Loucy (cell line): ENCODE data around the gene TMEM164.

Experiments used
- H2AFZ ChIP-seq: fragments of 200-600 bp; sonication (generic); 2 replicates; pipeline ENCODE4 v1.6.0; 2016; ENCODE audit warnings: antibody characterized with exemption, mild to moderate bottlenecking, low read length, moderate library complexity
- H3F3A ChIP-seq: fragments of 200-600 bp; 2 replicates; pipeline ENCODE4 v1.6.0; 2016; ENCODE audit warnings: antibody characterized with exemption, low read depth, mild to moderate bottlenecking
- H3K27me3 ChIP-seq: fragments of 200-600 bp; sonication (generic); 2 replicates; pipeline ENCODE4 v1.6.1; 2014; ENCODE audit warnings: low read length, mild to moderate bottlenecking; ENCODE audit not compliant: insufficient read depth, poor library complexity, severe bottlenecking
- H3K36me3 ChIP-seq: fragments of 200-600 bp; sonication (generic); 2 replicates; pipeline ENCODE4 v1.6.1; 2016; ENCODE audit warnings: low read length; ENCODE audit not compliant: insufficient read depth
- H3K4me1 ChIP-seq: fragments of 200-600 bp; sonication (generic); 2 replicates; pipeline ENCODE4 v1.5.1; 2014; ENCODE audit warnings: low read length, mild to moderate bottlenecking; ENCODE audit not compliant: insufficient read depth, poor library complexity, severe bottlenecking
- H3K4me2 ChIP-seq: fragments of 200-600 bp; sonication (generic); 2 replicates; pipeline ENCODE4 v1.6.0; 2014; ENCODE audit warnings: antibody characterized with exemption, low read length, low read depth, mild to moderate bottlenecking; ENCODE audit not compliant: poor library complexity, severe bottlenecking
- H3K4me3 ChIP-seq: fragments of 200-600 bp; sonication (generic); 2 replicates; pipeline ENCODE4 v1.5.1; 2014; ENCODE audit warnings: low read length, mild to moderate bottlenecking, mixed read lengths; ENCODE audit not compliant: poor library complexity, severe bottlenecking
- H3K79me2 ChIP-seq: fragments of 200-600 bp; sonication (generic); 2 replicates; pipeline ENCODE4 v1.6.1; 2014; ENCODE audit warnings: low read length; ENCODE audit not compliant: insufficient read depth
- H3K9ac ChIP-seq: fragments of 200-600 bp; sonication (generic); 2 replicates; pipeline ENCODE4 v1.6.0; 2014; ENCODE audit warnings: mild to moderate bottlenecking, low read depth, low read length, moderate library complexity; ENCODE audit not compliant: poor library complexity, severe bottlenecking
- H3K9me2 ChIP-seq: fragments of 200-600 bp; sonication (generic); replicated peaks from 2 replicates; pipeline ENCODE4 v1.6.1; 2016; ENCODE audit warnings: low read depth, low read length, mixed read lengths
- H3K9me3 ChIP-seq: fragments of 200-600 bp; sonication (generic); 2 replicates; pipeline ENCODE4 v1.6.1; 2014; ENCODE audit warnings: mild to moderate bottlenecking, antibody characterized with exemption, low read length, low read depth; ENCODE audit not compliant: insufficient read depth
- H4K20me1 ChIP-seq: fragments of 200-600 bp; sonication (generic); 2 replicates; pipeline ENCODE4 v1.6.0; 2014; ENCODE audit warnings: antibody characterized with exemption, low read length, mild to moderate bottlenecking; ENCODE audit not compliant: insufficient read depth, poor library complexity, severe bottlenecking
- EZH2phosphoT487 ChIP-seq: fragments of 200-600 bp; IDR thresholded peaks from 2 replicates; pipeline ENCODE4 v1.6.1; 2018; ENCODE audit warnings: antibody characterized with exemption, mild to moderate bottlenecking, moderate library complexity, borderline replicate concordance
- TF ChIP-seq, protein P1 (sequence below): fragments of 200-600 bp; sonication (generic); conservative IDR thresholded peaks from 2 replicates; pipeline ENCODE4 v1.5.1; 2014; ENCODE audit warnings: mild to moderate bottlenecking, antibody characterized with exemption, low read length

Gene TMEM164

DNA sequence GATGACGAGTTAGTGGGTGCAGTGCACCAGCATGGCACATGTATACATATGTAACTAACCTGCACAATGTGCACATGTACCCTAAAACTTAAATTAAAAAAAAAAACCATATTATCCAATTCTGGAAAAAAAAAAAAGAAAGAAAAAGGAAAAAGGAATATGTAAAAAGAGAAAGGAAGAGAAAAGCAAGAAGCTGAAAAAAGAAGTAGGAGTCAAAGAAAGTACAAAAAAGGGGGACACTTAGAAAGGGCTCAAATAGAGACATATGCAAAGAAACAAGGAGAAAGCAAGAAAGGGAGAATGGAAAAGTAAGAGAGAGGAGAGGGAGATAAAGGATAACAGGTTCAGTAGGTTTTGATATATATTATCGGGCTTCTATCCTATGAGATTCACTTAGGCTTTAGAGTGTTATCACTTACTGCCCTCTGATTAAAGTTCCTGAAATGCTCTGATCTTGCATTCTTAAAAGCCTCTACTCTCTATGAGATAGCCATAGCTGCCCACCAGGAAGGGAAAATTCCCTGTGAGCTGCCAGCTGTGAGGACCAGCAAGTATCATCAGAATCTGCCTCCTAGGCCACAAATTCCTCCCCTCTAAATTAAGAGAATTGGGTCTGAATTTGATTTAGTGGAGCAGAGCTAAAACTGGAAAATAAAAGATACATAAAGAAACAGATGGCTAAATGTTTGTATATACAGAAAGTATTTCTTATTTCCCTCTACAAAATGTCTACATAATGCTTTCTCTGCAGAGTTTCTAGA, 219.8 kb downstream of the TMEM164 start:
- Histone ChIP-seq H3K9me3 (no peaks in the 10 kb centered on the region), H2AFZ (no peak overlapping the region), H4K20me1 (no peaks in the 10 kb centered on the region), H3K4me3 (no peak overlapping the region), H3K4me1 (peaks cover 5% of the 10 kb centered on the region), H3K9ac (no peak overlapping the region), H3K27me3 (no peaks in the 10 kb centered on the region), H3K4me2 (no peak overlapping the region), H3F3A (no peaks in the 10 kb centered on the region), H3K79me2 (peaks cover 4% of the 10 kb centered on the region; the same call in 1 of the 2 replicates), H3K36me3 (no peaks in the 10 kb centered on the region), H3K9me2 (no peaks in the 10 kb centered on the region)
- TF ChIP-seq, protein P1, sequence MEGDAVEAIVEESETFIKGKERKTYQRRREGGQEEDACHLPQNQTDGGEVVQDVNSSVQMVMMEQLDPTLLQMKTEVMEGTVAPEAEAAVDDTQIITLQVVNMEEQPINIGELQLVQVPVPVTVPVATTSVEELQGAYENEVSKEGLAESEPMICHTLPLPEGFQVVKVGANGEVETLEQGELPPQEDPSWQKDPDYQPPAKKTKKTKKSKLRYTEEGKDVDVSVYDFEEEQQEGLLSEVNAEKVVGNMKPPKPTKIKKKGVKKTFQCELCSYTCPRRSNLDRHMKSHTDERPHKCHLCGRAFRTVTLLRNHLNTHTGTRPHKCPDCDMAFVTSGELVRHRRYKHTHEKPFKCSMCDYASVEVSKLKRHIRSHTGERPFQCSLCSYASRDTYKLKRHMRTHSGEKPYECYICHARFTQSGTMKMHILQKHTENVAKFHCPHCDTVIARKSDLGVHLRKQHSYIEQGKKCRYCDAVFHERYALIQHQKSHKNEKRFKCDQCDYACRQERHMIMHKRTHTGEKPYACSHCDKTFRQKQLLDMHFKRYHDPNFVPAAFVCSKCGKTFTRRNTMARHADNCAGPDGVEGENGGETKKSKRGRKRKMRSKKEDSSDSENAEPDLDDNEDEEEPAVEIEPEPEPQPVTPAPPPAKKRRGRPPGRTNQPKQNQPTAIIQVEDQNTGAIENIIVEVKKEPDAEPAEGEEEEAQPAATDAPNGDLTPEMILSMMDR: no peak
- TF ChIP-seq EZH2phosphoT487: no peak

DNA sequence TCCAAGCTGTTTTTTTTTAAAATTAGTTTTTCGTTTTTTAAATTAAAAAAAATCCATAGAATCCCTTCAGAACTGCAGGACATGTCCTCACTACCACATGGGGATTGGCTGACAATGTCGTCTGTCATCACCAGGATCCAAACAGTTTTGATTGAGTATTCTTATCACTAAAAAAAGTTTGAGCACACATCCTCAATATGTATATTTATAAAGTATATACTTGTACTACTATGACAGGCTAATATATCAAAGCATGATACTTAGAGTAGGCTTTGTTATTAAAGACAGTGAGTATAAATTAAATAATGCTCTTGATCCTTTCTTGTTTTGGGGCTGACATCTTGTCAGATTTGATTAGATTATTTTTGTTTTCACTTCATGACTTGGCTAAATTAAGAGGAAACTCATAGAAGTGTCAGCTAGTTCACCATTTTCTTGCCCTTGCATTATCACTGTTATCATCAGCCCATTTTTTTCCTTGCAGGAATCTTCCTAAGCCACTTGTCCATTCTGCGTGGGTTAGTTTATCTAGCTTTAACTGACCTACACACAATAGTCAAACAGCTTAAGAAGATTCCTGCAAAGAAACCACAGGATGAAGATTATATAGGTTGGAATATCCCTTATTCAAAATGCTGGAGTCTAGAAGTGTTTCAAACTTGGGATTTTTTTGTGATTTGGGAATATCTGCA, 222.2 kb downstream of the TMEM164 start:
- H4K20me1 ChIP-seq: no peaks in the 10 kb centered on the region
- no peaks in the 10 kb centered on the region for H3K9me3 ChIP-seq
- H2AFZ ChIP-seq: no peak overlapping the region
- H3K36me3 ChIP-seq: no peaks in the 10 kb centered on the region
- H3K4me2 ChIP-seq: no peak overlapping the region
- no peak for TF ChIP-seq EZH2phosphoT487
- TF ChIP-seq, protein P1: no peak
- H3K9ac ChIP-seq: no peak overlapping the region
- H3F3A ChIP-seq: no peaks in the 10 kb centered on the region
- H3K79me2 ChIP-seq: peaks cover 4% of the 10 kb centered on the region; the same call in 1 of the 2 replicates
- no peaks in the 10 kb centered on the region for H3K9me2 ChIP-seq
- H3K4me1 ChIP-seq: peaks cover 2% of the 10 kb centered on the region
- H3K27me3 ChIP-seq: no peaks in the 10 kb centered on the region
- H3K4me3 ChIP-seq: no peak overlapping the region

DNA sequence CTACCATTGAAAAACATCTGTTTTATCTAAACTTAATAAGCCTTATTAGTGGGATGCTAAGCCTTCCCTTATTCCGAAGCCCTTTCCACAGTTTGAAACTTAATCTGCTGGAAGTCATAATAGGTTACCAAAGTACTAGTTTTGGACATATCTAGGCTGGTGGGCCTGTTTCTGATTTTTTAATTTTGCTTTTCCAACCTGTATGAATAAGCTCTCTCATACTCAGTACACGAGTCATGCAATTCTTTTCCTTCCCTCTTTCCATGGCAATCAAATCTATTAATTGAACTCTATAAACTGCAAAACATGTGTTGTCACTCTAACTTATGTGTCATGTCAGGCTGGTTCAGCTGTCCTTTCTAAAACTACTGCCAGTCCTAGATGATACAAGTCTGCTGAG, 224.0 kb downstream of the TMEM164 start:
- Histone ChIP-seq H3K4me1 (peaks cover 2% of the 10 kb centered on the region), H3F3A (no peaks in the 10 kb centered on the region), H3K79me2 (no peaks in the 10 kb centered on the region), H4K20me1 (no peaks in the 10 kb centered on the region), H3K4me2 (no peak overlapping the region), H3K9me2 (no peaks in the 10 kb centered on the region), H3K36me3 (no peaks in the 10 kb centered on the region), H3K9ac (no peak overlapping the region), H3K4me3 (no peak overlapping the region), H3K27me3 (no peaks in the 10 kb centered on the region), H3K9me3 (no peaks in the 10 kb centered on the region), H2AFZ (no peak overlapping the region)
- TF ChIP-seq EZH2phosphoT487: no peak
- TF ChIP-seq, protein P1: no peak
